ENCODE measurements around the gene CGB7.

DNA sequence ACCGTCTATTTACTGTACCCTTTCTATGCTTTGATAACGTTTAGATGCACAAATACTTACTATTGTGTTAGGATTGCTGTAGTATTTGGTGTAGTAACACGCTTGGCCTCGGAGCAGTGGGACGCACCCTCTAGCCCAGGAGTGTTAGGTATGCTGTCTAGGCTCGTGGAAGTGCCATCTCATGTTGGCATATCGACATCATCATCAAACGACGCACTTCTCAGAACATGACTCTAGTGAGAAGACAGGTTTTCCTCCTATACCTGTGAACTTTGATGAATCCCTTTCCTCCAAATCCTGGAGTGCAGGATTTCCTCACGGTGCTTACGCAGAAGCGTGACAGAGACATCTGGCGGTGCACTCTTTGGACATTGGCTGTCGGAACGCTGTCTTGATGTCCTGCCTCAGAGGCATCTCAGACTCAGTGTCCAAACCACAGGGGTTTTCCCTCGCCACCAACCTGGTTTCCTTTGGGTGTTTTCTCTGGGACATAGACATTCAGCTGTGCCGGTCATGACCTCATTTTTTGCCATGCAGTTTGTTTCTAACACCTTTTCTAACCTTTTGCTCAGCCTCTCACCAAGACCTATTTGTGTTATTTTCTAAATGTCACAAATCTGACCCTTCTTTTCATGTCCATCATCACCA, 34.0 kb upstream of the CGB7 start:
- TF ChIP-seq, protein P1, sequence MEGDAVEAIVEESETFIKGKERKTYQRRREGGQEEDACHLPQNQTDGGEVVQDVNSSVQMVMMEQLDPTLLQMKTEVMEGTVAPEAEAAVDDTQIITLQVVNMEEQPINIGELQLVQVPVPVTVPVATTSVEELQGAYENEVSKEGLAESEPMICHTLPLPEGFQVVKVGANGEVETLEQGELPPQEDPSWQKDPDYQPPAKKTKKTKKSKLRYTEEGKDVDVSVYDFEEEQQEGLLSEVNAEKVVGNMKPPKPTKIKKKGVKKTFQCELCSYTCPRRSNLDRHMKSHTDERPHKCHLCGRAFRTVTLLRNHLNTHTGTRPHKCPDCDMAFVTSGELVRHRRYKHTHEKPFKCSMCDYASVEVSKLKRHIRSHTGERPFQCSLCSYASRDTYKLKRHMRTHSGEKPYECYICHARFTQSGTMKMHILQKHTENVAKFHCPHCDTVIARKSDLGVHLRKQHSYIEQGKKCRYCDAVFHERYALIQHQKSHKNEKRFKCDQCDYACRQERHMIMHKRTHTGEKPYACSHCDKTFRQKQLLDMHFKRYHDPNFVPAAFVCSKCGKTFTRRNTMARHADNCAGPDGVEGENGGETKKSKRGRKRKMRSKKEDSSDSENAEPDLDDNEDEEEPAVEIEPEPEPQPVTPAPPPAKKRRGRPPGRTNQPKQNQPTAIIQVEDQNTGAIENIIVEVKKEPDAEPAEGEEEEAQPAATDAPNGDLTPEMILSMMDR (IDR thresholded peaks at IDR 0.05 in 2 of 3, conservative IDR thresholded peaks at IDR 0.05 in 1 of 3; ENCODE audit: control insufficient read depth in 2 of 3, extremely low read depth in 1 of 3, insufficient read depth in 1 of 3, low read depth in 3 of 3, low read length in 3 of 3), result no peak
- TF ChIP-seq, protein P2, sequence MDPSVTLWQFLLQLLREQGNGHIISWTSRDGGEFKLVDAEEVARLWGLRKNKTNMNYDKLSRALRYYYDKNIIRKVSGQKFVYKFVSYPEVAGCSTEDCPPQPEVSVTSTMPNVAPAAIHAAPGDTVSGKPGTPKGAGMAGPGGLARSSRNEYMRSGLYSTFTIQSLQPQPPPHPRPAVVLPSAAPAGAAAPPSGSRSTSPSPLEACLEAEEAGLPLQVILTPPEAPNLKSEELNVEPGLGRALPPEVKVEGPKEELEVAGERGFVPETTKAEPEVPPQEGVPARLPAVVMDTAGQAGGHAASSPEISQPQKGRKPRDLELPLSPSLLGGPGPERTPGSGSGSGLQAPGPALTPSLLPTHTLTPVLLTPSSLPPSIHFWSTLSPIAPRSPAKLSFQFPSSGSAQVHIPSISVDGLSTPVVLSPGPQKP (IDR thresholded peaks at IDR 0.05; ENCODE audit: low read depth, low read length), result no peak
- TF ChIP-seq POLR2A (IDR thresholded peaks at IDR 0.05; ENCODE audit: low read depth, low read length) (no peak), RAD21 (IDR thresholded peaks at IDR 0.05; ENCODE audit: insufficient read depth, low read depth, low read length) (no peak), RELA (IDR thresholded peaks at IDR 0.05; ENCODE audit: borderline replicate concordance, partially characterized antibody) (no peak), EGR1 (IDR thresholded peaks at IDR 0.05; ENCODE audit: borderline replicate concordance in 1 of 2, low read depth in 2 of 2, low read length in 2 of 2) (no peak), SUZ12 (IDR thresholded peaks at IDR 0.05; ENCODE audit: unreplicated experiment) (no peak), KDM1A (IDR thresholded peaks at IDR 0.05; ENCODE audit: borderline replicate concordance) (no peak)
- TF ChIP-seq, protein P3, sequence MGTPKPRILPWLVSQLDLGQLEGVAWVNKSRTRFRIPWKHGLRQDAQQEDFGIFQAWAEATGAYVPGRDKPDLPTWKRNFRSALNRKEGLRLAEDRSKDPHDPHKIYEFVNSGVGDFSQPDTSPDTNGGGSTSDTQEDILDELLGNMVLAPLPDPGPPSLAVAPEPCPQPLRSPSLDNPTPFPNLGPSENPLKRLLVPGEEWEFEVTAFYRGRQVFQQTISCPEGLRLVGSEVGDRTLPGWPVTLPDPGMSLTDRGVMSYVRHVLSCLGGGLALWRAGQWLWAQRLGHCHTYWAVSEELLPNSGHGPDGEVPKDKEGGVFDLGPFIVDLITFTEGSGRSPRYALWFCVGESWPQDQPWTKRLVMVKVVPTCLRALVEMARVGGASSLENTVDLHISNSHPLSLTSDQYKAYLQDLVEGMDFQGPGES (IDR thresholded peaks at IDR 0.05), result no peak

All from GM12878 (cell line).